Adipocyte (in vitro differentiated cells): ENCODE results near the gene PTTG1.

Experiments
- DNase-seq: peaks from one replicate; pipeline ENCODE4 v3.0.0-alpha.2; 2015; ENCODE audit warnings: low read depth
- H3K27me3 ChIP-seq: replicated peaks from 2 replicates; pipeline ENCODE4 v1.7.0; 2013; ENCODE audit warnings: mild to moderate bottlenecking, low read length, moderate library complexity; ENCODE audit not compliant: control insufficient read depth, insufficient read depth
- H3K36me3 ChIP-seq: 2 replicates; pipeline ENCODE4 v1.7.0; 2013; ENCODE audit warnings: low read length, mild to moderate bottlenecking, moderate library complexity; ENCODE audit not compliant: control insufficient read depth, insufficient read depth, severe bottlenecking
- H3K4me1 ChIP-seq: 2 replicates; pipeline ENCODE4 v1.7.0; 2013; ENCODE audit warnings: mild to moderate bottlenecking, low read length, moderate library complexity; ENCODE audit not compliant: control insufficient read depth, insufficient read depth
- H3K4me3 ChIP-seq: 2 replicates; pipeline ENCODE4 v1.7.0; 2013; ENCODE audit warnings: mild to moderate bottlenecking, low read length, moderate library complexity
- H3K9ac ChIP-seq: 2 replicates; pipeline ENCODE4 v1.7.0; 2013; ENCODE audit warnings: mild to moderate bottlenecking, low read length, moderate library complexity
- H3K9me3 ChIP-seq: 2 replicates; pipeline ENCODE4 v1.7.0; 2013; ENCODE audit warnings: mild to moderate bottlenecking, low read length, moderate library complexity; ENCODE audit not compliant: control insufficient read depth

Gene PTTG1

DNA sequence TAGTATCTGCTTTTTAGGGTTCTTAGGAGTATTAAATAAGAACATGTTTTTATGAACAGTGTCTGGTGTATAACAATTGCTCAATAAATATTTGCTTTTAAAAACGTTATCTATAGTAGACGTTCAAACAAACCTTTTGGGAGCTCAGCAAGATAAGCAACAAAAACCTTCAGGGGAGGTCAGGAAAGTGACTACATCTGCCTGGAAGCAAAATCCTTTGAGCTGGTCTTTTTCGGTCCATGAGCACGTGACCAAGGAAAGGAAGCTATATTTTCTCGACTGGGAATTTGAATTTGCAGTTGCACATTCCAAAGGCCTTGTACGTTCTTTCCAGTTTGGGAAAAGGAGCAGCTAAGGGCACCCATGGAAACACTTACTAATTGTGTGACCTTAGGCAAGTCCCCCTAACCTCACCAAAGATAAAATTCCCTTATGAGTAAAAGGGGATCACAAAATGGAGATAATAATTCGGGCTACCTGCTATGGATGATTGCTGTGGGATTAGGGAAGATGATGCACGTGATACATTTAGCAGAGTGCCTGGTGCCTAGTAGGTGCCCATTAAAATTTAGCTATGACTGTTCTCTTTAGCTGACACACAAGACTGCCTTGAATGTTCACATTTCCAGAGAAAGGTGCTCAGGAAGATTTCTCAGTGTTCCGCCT lies 45.4 kb downstream of the PTTG1 start:
- Histone ChIP-seq H3K4me1 (peaks cover 51% of the 10 kb centered on the region), H3K36me3 (no peaks in the 10 kb centered on the region), H3K27me3 (no peaks in the 10 kb centered on the region), H3K4me3 (peak overlapping the region; percentile 67), H3K9me3 (no peaks in the 10 kb centered on the region), H3K9ac (peak overlapping the region; percentile 51)
- peak; percentile 35 for DNase-seq

DNA sequence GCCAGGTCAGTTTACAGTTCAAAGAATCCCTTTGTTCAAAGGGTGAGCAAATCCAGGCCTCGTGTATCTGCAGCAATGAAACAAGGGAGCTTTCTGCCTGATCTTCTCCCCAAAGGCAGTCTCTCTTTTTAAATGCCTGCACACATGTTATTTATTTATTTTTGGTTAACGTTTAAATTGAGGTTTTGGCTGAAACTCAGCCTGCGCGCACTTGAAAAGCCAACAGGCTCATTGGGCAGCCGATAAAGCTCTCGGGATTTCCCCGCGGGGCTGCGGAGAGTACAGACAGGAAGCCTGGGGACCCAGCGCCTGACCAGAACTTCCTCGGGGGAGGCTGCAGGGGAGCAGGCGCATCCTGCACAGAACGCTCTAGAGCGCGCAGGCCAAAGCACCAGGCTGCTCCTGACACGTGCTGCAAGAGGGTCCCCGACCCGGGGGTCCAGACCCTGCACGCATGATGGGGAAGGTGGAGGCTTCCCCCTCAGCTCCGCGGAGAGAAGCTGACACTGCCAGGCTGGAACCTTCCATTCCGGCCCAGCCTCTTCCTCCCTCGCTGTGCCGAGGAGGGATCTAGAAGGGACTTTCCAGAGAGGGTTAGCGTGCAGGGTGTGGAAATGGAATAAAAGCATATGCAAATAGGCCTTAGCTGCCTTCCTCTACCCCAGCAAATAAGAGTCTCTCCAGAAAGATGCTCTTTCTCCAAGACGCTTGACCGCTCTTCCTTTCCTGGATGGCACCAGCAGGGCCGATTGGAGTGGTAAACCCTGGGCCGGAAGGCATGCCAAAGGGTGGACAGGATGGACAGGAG lies 46.1 kb downstream of the PTTG1 start:
- peak overlapping the region; percentile 51 for H3K9ac ChIP-seq
- no peaks in the 10 kb centered on the region for H3K36me3 ChIP-seq
- H3K4me3 ChIP-seq, result peak overlapping the region; percentile 67
- DNase-seq, result peak; percentile 90
- no peaks in the 10 kb centered on the region for H3K9me3 ChIP-seq
- peaks cover 49% of the 10 kb centered on the region for H3K4me1 ChIP-seq
- H3K27me3 ChIP-seq, result no peaks in the 10 kb centered on the region

DNA sequence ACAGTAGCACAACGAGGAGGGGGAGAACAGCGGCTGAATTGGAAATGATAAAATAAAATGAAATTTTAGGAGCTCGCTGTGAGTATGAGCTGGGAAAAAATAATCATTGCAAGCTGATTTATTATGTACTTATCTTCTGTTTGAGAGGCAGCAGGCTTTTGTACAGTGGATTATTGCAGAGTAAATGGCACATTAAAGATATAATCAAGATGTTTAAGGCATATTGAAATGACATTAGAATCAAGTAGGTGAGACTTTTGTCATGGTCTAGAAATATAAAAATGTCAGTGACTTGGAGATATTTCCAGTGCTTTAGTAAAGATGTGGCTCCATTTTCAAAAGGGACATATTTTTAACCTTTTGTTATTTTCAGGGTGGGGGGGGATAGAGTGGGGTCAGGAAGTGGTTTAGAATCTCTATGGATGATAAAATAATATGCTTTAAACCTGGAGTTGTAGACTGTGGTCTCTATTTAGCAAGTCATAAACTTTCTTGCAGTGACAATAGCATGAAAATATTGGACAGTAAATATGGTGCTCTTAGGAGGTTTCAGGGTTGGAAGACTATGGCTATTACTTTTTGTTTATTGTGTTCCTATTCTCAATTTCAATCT lies 46.8 kb downstream of the PTTG1 start:
- Histone ChIP-seq H3K4me1 (peaks cover 47% of the 10 kb centered on the region), H3K36me3 (no peaks in the 10 kb centered on the region), H3K9ac (peak overlapping the region; percentile 51), H3K4me3 (peak overlapping the region; percentile 67), H3K9me3 (no peaks in the 10 kb centered on the region), H3K27me3 (no peaks in the 10 kb centered on the region)
- DNase-seq, result no peak

DNA sequence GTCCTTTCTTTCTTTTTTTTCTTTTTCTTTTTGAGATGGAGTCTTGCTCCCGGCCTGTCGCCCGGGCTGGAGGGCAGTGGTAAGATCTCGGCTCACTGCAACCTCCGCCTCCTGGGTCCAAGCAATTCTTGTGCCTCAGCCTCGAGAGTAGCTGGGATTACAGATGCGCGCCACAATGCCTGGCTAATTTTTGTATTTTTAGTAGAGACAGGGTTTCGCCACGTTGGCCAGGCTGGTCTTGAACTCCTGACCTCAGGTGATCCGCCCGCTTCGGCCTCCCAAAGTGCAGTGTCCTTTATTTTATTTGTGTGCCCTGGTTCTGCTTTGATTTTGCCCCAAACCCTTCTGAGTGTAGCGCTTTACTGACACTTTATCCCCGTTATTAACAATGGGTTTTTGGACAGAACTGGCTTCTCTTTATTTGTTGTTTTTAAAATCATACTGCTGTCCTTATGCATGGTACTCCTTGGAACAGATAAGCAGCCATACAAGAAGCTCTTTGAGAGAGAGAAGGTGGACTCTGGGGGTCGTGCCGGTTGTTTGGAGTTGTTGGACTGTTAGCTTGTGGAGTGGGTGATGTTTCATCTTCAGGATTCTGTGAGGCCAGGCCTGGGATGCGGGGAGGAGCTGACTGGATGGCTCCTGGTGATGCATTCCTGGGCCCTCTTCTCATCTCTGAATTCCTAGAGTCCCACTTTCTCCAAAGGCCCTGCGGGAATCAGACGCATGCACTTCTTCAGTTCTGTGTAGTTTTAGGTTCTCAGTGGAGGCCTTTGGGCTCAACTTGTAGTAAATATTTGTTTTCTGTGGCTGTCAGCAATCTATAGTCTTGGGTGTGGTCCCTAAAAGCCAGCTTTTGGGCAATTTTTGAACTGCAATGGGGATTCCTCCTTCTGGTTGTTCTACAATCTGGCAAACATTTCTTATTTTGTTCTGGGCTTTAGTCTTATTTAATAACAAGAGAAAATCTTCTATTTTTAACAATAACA lies 47.8 kb downstream of the PTTG1 start:
- H3K27me3 ChIP-seq, result no peaks in the 10 kb centered on the region
- no peaks in the 10 kb centered on the region for H3K36me3 ChIP-seq
- peaks cover 43% of the 10 kb centered on the region for H3K4me1 ChIP-seq
- no peak overlapping the region for H3K4me3 ChIP-seq
- H3K9ac ChIP-seq, result no peak overlapping the region
- no peak for DNase-seq
- no peaks in the 10 kb centered on the region for H3K9me3 ChIP-seq

DNA sequence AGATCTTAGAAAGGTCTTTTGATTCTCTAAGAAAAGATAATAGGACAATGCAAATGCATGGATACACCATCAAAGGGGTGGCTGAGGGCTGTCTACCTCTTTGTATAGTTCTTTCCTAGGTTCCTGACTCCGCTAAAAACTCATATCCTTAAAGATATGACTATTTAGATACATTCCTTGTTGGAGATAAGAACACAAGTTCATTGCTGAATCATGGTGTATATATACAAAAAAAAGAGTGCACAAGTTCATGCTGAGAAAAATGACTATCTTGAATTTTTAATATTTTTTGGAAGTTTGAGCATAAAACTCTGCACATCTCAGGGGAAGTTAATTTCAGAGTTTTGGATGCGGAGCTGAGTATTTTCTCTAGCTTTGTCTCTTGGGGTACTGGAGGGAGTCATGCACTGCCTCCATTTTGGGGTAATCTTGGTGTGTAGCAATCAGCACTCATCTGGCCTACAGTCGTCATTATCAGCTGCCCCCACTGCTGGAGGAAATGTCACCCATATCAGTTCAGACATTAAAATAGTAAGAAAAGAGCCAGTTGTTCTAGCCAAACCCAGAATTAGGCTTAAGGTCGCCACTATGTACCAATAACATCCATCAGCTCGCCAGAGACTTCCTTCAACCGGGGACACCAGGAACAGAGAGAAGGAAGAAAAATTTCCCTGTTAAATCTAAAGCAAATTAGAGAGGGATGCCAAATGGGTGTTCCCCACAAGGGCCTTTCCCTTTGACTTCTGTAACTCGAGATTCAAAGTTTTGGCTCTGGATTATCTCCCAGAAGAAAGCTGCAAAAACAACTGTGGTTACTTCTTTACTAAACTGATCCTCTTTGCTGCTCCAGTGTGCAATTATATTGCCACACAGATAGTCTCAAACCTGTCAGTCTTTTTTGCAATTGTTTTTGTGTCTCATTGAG lies 49.0 kb downstream of the PTTG1 start:
- Histone ChIP-seq H3K36me3 (no peaks in the 10 kb centered on the region), H3K4me3 (peak overlapping the region; percentile 36), H3K9me3 (no peaks in the 10 kb centered on the region), H3K27me3 (no peaks in the 10 kb centered on the region), H3K4me1 (peaks cover 43% of the 10 kb centered on the region), H3K9ac (peak overlapping the region; percentile 10)
- DNase-seq, result peak; percentile 64

DNA sequence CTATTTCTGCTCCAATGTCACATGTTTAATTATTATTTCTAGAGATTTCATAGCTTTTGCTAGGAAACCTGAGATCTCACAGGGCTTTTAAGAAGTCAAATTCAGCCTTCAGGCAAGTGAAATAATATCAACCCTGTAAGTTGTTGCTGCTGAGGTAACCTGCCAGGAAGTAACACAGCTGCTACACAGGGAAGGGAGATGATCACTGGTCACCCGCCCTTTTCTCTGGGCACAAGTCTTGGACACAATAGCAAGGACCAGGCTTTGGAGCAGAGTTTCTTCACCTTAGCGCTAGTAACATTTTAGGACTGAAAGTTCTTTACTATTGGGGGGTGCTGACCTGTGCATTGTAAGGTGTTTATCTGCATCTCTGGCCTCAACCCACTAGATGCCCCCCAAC lies 50.1 kb downstream of the PTTG1 start:
- DNase-seq, result no peak
- H3K27me3 ChIP-seq, result no peaks in the 10 kb centered on the region
- H3K4me3 ChIP-seq, result peak overlapping the region; percentile 36

DNA sequence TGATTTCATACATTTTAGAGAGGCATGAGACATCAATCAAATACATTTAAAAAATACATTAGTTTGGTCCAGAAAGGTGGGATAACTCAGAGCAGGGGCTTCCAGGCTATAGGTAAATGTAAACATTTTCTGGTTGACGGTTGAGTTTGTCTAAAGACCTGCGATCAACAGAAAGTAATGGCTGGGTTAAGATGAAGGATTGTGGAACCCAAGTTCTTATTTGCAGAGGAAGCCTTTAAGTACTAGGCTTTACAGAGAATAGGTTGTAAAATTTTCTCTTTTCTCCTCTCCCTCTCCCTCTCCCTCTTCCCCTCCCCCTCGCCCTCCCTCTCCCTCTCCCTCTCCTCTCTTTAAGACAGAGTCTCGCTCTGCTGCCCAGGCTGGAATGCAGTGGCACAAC lies 50.8 kb downstream of the PTTG1 start:
- DNase-seq, result no peak
- peaks cover 32% of the 10 kb centered on the region for H3K4me1 ChIP-seq
- H3K9ac ChIP-seq, result no peak overlapping the region
- H3K4me3 ChIP-seq, result no peak overlapping the region
- no peaks in the 10 kb centered on the region for H3K27me3 ChIP-seq
- H3K9me3 ChIP-seq, result no peaks in the 10 kb centered on the region
- H3K36me3 ChIP-seq, result no peaks in the 10 kb centered on the region

More for the DNA sequence above, 50.1 kb downstream of the PTTG1 start:
- peak overlapping the region; percentile 10 for H3K9ac ChIP-seq
- peaks cover 39% of the 10 kb centered on the region for H3K4me1 ChIP-seq
- H3K9me3 ChIP-seq, result no peaks in the 10 kb centered on the region
- no peaks in the 10 kb centered on the region for H3K36me3 ChIP-seq

DNA sequence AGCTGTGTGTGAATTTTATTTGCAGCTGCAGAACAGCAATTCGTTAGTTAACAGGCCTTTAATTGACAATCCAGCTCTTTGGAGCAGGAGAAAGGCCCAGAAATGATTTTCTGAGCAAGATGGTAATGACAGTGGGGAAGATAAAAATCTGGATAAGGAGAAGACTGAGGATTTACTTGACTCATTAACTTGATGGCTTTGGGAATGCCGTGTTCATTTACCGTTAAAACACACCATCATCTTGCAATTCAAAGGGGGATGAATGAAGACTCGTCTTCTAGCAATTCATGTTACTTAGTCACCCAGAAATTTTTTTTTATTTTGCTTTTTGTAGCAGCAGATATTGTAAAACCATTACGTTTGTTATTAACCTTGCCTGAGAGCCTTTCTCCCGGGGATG lies 52.0 kb downstream of the PTTG1 start:
- Histone ChIP-seq H3K27me3 (no peaks in the 10 kb centered on the region), H3K9ac (no peak overlapping the region), H3K4me3 (no peak overlapping the region), H3K9me3 (no peaks in the 10 kb centered on the region), H3K36me3 (no peaks in the 10 kb centered on the region), H3K4me1 (peaks cover 23% of the 10 kb centered on the region)
- no peak for DNase-seq

DNA sequence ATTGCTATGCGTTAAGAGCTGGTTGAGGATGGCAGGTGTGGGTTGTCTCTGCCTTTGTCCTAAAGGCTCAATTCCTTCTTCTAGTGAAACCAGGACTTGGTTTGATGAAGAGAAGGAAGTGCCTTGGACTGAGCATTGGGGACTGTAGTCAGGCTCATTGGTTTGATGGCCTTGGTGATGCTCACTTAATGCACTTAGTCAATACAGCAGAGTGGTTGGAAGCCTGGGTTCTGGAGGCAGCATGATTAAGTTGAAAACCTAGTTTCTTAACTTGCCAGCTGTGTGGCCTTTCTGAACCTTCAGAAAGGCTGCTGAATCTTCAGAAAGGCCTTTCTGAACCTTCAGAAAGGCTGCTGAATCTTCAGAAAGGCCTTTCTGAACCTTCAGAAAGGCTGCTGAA lies 52.4 kb downstream of the PTTG1 start:
- H3K9me3 ChIP-seq, result no peaks in the 10 kb centered on the region
- H3K9ac ChIP-seq, result no peak overlapping the region
- no peaks in the 10 kb centered on the region for H3K36me3 ChIP-seq
- peaks cover 23% of the 10 kb centered on the region for H3K4me1 ChIP-seq
- no peak overlapping the region for H3K4me3 ChIP-seq
- DNase-seq, result no peak
- H3K27me3 ChIP-seq, result no peaks in the 10 kb centered on the region

DNA sequence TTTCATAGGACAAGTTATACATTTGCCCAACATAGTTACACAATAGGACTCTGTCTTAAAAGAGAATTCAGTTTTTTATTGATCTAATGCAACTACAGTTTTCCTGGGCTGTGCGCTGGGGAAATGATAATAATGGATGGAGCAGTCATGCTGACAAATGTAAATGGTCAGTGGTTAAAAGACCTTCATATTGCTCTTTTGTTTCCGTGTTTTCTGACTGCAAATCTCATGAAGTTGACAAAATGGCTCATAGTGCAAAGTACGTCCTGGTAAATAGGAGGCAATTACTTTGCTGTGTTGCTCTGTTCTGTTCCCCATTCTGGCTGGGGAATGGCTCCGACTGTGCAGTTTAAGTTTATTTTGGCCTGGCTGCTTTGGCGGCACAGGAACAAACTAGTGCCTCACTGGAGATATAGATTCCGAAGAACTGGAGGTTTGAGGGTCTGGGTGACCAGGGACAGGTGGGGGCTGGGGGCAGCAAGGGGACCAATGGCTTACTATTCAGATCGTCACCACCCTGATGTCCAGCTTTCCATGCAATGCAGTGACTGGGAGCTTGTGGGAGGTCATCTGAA lies 54.3 kb downstream of the PTTG1 start:
- Histone ChIP-seq H3K9ac (no peak overlapping the region), H3K36me3 (no peaks in the 10 kb centered on the region), H3K4me1 (peaks cover 20% of the 10 kb centered on the region), H3K27me3 (no peaks in the 10 kb centered on the region), H3K9me3 (no peaks in the 10 kb centered on the region), H3K4me3 (no peak overlapping the region)
- DNase-seq, result no peak
